ENCODE measurements around the gene DBNDD2.

DNA sequence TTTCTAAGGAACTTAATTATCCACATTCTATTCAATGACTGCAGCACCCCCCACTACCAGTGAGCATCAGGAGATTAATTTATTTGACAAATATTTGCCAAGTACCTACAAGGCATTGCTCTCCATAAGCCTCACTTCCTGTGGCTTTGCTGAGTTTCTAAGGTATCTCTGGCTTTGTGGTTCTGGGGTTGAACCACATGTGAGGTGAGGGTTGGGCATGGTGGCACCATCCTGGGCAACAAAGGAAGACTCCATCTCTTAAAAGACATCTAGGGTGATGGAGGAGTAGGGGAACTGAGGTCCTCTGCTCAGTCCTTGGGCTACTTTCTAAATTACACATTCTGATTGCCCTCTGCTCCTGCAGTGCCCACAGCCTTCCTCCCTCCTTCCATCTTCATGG is 36.0 kb downstream of the DBNDD2 start:
- TF ChIP-seq, protein P1, sequence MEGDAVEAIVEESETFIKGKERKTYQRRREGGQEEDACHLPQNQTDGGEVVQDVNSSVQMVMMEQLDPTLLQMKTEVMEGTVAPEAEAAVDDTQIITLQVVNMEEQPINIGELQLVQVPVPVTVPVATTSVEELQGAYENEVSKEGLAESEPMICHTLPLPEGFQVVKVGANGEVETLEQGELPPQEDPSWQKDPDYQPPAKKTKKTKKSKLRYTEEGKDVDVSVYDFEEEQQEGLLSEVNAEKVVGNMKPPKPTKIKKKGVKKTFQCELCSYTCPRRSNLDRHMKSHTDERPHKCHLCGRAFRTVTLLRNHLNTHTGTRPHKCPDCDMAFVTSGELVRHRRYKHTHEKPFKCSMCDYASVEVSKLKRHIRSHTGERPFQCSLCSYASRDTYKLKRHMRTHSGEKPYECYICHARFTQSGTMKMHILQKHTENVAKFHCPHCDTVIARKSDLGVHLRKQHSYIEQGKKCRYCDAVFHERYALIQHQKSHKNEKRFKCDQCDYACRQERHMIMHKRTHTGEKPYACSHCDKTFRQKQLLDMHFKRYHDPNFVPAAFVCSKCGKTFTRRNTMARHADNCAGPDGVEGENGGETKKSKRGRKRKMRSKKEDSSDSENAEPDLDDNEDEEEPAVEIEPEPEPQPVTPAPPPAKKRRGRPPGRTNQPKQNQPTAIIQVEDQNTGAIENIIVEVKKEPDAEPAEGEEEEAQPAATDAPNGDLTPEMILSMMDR (IDR thresholded peaks at IDR 0.05; ENCODE audit: low read length): no peak
- TF ChIP-seq EZH2 (IDR thresholded peaks at IDR 0.05; ENCODE audit: borderline replicate concordance, low read length): no peak

All from OCI-LY1 (cell line).